Natural killer cell (primary cell): ENCODE results near the gene ZFYVE21. TPM values are rescaled to one million over a fixed set of nuclear protein-coding genes. Genes with fewer than 3 reads are reported as not detected.

Experiments used
- ATAC-seq, 3 donors: fragments of 150-1000 bp in 2 of 3; fragments of 200-7000 bp in 1 of 3; cut with Tn5 transposase; 1 replicate in 1 of 3; 2 replicates in 2 of 3; pipeline ENCODE4 v1.10.0; 2021; ENCODE audit warnings: mild to moderate bottlenecking in 2 of 3, moderate library complexity in 2 of 3
- DNase-seq, 2 donors: peaks; one replicate each; pipeline versions ENCODE4 v3.0.0 to v3.0.0-alpha.2; 2013 to 2021; ENCODE audit warnings: mixed read lengths in 1 of 2
- H3K27ac ChIP-seq: one replicate; pipeline ENCODE4 v1.5.1; 2013; ENCODE audit warnings: mild to moderate bottlenecking, low read length
- H3K27me3 ChIP-seq: one replicate; pipeline ENCODE4 v1.6.1; 2013; ENCODE audit warnings: low read length; ENCODE audit not compliant: control insufficient read depth, insufficient read depth
- H3K36me3 ChIP-seq: one replicate; pipeline ENCODE4 v1.6.1; 2013; ENCODE audit warnings: low read length; ENCODE audit not compliant: control insufficient read depth, insufficient read depth
- H3K4me1 ChIP-seq: one replicate; pipeline ENCODE4 v1.6.1; 2013; ENCODE audit warnings: low read length; ENCODE audit not compliant: control insufficient read depth, insufficient read depth
- H3K4me3 ChIP-seq: one replicate; pipeline ENCODE4 v1.5.1; 2013; ENCODE audit warnings: low read length
- H3K9me3 ChIP-seq: one replicate; pipeline ENCODE4 v1.6.1; 2013; ENCODE audit warnings: low read length; ENCODE audit not compliant: control insufficient read depth, insufficient read depth
- H3K27ac Mint-ChIP-seq, 2 donors: one replicate each; pipeline ENCODE4 v1.8.0; 2022; ENCODE audit warnings: mild to moderate bottlenecking in 2 of 2, mixed read lengths in 2 of 2, moderate library complexity in 1 of 2
- H3K27me3 Mint-ChIP-seq, 2 donors: one replicate each; pipeline ENCODE4 v1.8.0; 2022; ENCODE audit warnings: low read depth in 2 of 2, mixed read lengths in 2 of 2
- H3K36me3 Mint-ChIP-seq: one replicate; pipeline ENCODE4 v1.8.0; 2022; ENCODE audit warnings: mixed read lengths
- H3K4me1 Mint-ChIP-seq, 2 donors: one replicate each; pipeline ENCODE4 v1.8.0; 2022; ENCODE audit warnings: mixed read lengths in 2 of 2
- H3K4me3 Mint-ChIP-seq: one replicate; pipeline ENCODE4 v1.8.0; 2022; ENCODE audit warnings: mild to moderate bottlenecking, moderate library complexity, mixed read lengths
- H3K9me3 Mint-ChIP-seq, 2 donors: one replicate each; pipeline ENCODE4 v1.8.0; 2022; ENCODE audit warnings: mixed read lengths in 2 of 2
- CTCF ChIP-seq: fragments of 200-600 bp; IDR thresholded peaks from one replicate; pipeline ENCODE4 v1.8.0; 2022; ENCODE audit warnings: antibody characterized with exemption
- WGBS: methylation state at CpG from one replicate; pipeline ENCODE4 v1.1.7; 2013; ENCODE audit warnings: missing lambda C conversion rate; ENCODE audit not compliant: insufficient coverage; 5-methylcytosine and 5-hydroxymethylcytosine counted together
- intact Hi-C: fragments of 100-400 bp; cut with micrococcal nuclease; formaldehyde crosslinking; loops from one replicate; pipeline ENCODE4 v1.14.2; 2022
- total RNA-seq, 4 donors: library from RNA; stranded (reverse); fragments of 120-200 nt in 1 of 4; gene quantifications; one replicate each; pipeline versions ENCODE4 v1.2.3 to v1.2.4, GENCODE V29; 2013 to 2022

Gene ZFYVE21
- total RNA-seq, 3 donors from 2014 or later (not counting 1 experiment from before 2014, with no cell fraction given): 5.9 to 10.7 (median 8.5) TPM

GRCh38 chr14:103729496-103730448 lies 14.2 kb downstream of the ZFYVE21 start:
- H3K27ac ChIP-seq: no peak overlapping the region
- no peaks in the 10 kb centered on the region for H3K27me3 ChIP-seq
- Mint-ChIP-seq H3K27me3 (no peaks in the 10 kb centered on the region), H3K27ac (no peak overlapping the region), H3K4me1 (no peaks in the 10 kb centered on the region), H3K9me3 (no peaks in the 10 kb centered on the region), H3K36me3 (no peaks in the 10 kb centered on the region), H3K4me3 (no peak overlapping the region)
- ATAC-seq: no peak
- no peaks in the 10 kb centered on the region for H3K9me3 ChIP-seq
- no peak for DNase-seq
- no peak overlapping the region for H3K4me3 ChIP-seq
- intact Hi-C loops: no loop called here
- no peak for TF ChIP-seq CTCF
- H3K36me3 ChIP-seq: peaks cover 14% of the 10 kb centered on the region
- WGBS: 82% methylated on average over 24 of the region's 24 CpGs
- no peaks in the 10 kb centered on the region for H3K4me1 ChIP-seq

- H3K36me3 ChIP-seq: peaks cover 14% of the 10 kb centered on the region
Measured at GRCh38 chr14:103730490-103731035, 15.0 kb downstream of the ZFYVE21 start.

GRCh38 chr14:103731481-103731880 lies 15.9 kb downstream of the ZFYVE21 start:
- 97% methylated on average over 15 of the region's 15 CpGs for WGBS
- no peaks in the 10 kb centered on the region for H3K36me3 Mint-ChIP-seq
- ATAC-seq: no peak
- Histone ChIP-seq H3K9me3 (no peaks in the 10 kb centered on the region), H3K27ac (no peak overlapping the region), H3K27me3 (no peaks in the 10 kb centered on the region), H3K4me1 (no peaks in the 10 kb centered on the region), H3K4me3 (no peak overlapping the region), H3K36me3 (peaks cover 18% of the 10 kb centered on the region)
- H3K4me1 Mint-ChIP-seq: no peaks in the 10 kb centered on the region
- H3K4me3 Mint-ChIP-seq: no peak overlapping the region
- no peak for TF ChIP-seq CTCF
- no peaks in the 10 kb centered on the region for H3K9me3 Mint-ChIP-seq
- no peak for DNase-seq
- H3K27me3 Mint-ChIP-seq: no peaks in the 10 kb centered on the region
- H3K27ac Mint-ChIP-seq: no peak overlapping the region
- intact Hi-C loops: no loop called here

More at GRCh38 chr14:103730490-103731035, 15.0 kb downstream of the ZFYVE21 start:
- no peaks in the 10 kb centered on the region for H3K36me3 Mint-ChIP-seq
- H3K9me3 Mint-ChIP-seq: no peaks in the 10 kb centered on the region
- Histone ChIP-seq H3K27ac (no peak overlapping the region), H3K27me3 (no peaks in the 10 kb centered on the region), H3K4me3 (no peak overlapping the region), H3K9me3 (no peaks in the 10 kb centered on the region), H3K4me1 (no peaks in the 10 kb centered on the region)
- H3K27me3 Mint-ChIP-seq: no peaks in the 10 kb centered on the region
- DNase-seq (no peak), ATAC-seq (peak in 1 of 3 donors; percentile 12)
- no peak overlapping the region for H3K4me3 Mint-ChIP-seq
- no peaks in the 10 kb centered on the region for H3K4me1 Mint-ChIP-seq
- WGBS: 73% methylated on average over 15 of the region's 15 CpGs
- no peak for TF ChIP-seq CTCF
- H3K27ac Mint-ChIP-seq: no peak overlapping the region
- intact Hi-C loops: no loop called here
